HEK293 (cell line): ENCODE data around the gene INPP5A.

Experiments used
- CTCF ChIA-PET: fragments of 350-600 bp; formaldehyde crosslinking; extraction: SDS; loops from one replicate; lab custom pipeline; 2021; ENCODE audit warnings: antibody characterized with exemption; lab: Yijun Ruan, JAX
- POLR2A ChIA-PET: fragments of 300-600 bp; formaldehyde crosslinking; extraction: SDS; loops from one replicate; lab custom pipeline; 2020; ENCODE audit warnings: antibody characterized with exemption, inconsistent platforms; lab: Yijun Ruan, JAX
- H3K27ac ChIP-seq: fragments of 200-500 bp; sonication (Bioruptor generic); 2 replicates; pipeline ENCODE4 v1.5.1; 2014; ENCODE audit warnings: low read depth, low read length, control low read depth, inconsistent platforms; ENCODE audit errors: extremely low read depth
- H3K36me3 ChIP-seq, 2 experiments: fragments of 200-500 bp in 1 of 2; sonication (Bioruptor generic) in 1 of 2; 1 replicate in 1 of 2; 2 replicates in 1 of 2; pipeline ENCODE4 v1.5.1; 2014 to 2017; ENCODE audit warnings: inconsistent platforms in 2 of 2, low read length in 2 of 2; ENCODE audit not compliant: control insufficient read depth in 2 of 2, insufficient read depth in 1 of 2
- H3K4me1 ChIP-seq: fragments of 200-500 bp; sonication (Bioruptor generic); 2 replicates; pipeline ENCODE4 v1.5.1; 2014; ENCODE audit warnings: mild to moderate bottlenecking, low read length, inconsistent platforms; ENCODE audit not compliant: control insufficient read depth, insufficient read depth
- H3K4me3 ChIP-seq: 2 replicates; pipeline ENCODE4 v1.5.1; 2011; ENCODE audit warnings: low read depth, mild to moderate bottlenecking, control low read depth, low read length, moderate library complexity
- H3K9me3 ChIP-seq: fragments of 200-500 bp; sonication (Bioruptor generic); 2 replicates; pipeline ENCODE4 v1.5.1; 2014; ENCODE audit warnings: low read depth, low read length, inconsistent platforms; ENCODE audit not compliant: control insufficient read depth, insufficient read depth
- ATF2 ChIP-seq: fragments of 450-650 bp; formaldehyde crosslinking; IDR thresholded peaks from 2 replicates; pipeline ENCODE4 v1.5.1; 2016; ENCODE audit warnings: missing biosample characterization, missing genetic modification characterization, low read depth
- KLF1 ChIP-seq: fragments of 450-650 bp; formaldehyde crosslinking; IDR thresholded peaks from 2 replicates; pipeline ENCODE4 v1.5.1; 2016; ENCODE audit warnings: missing biosample characterization, missing genetic modification characterization
- MZF1 ChIP-seq: fragments of 450-650 bp; formaldehyde crosslinking; IDR thresholded peaks from 2 replicates; pipeline ENCODE4 v1.5.1; 2017; ENCODE audit warnings: missing biosample characterization, missing genetic modification characterization, borderline replicate concordance
- PRDM6 ChIP-seq: fragments of 450-650 bp; formaldehyde crosslinking; IDR thresholded peaks from 2 replicates; pipeline ENCODE4 v1.5.1; 2017; ENCODE audit warnings: missing biosample characterization, missing genetic modification characterization
- SALL2 ChIP-seq: fragments of 450-650 bp; formaldehyde crosslinking; IDR thresholded peaks from 2 replicates; pipeline ENCODE4 v1.5.0; 2017; ENCODE audit warnings: missing biosample characterization, mild to moderate bottlenecking, missing genetic modification characterization, borderline replicate concordance
- ZBTB11 ChIP-seq: fragments of 450-650 bp; formaldehyde crosslinking; conservative IDR thresholded peaks from 2 replicates; pipeline ENCODE4 v1.5.1; 2016; ENCODE audit warnings: low read depth, missing biosample characterization, missing genetic modification characterization
- ZFP41 ChIP-seq: fragments of 450-650 bp; formaldehyde crosslinking; IDR thresholded peaks from 2 replicates; pipeline ENCODE4 v1.5.1; 2016; ENCODE audit warnings: missing biosample characterization, missing genetic modification characterization, borderline replicate concordance
- ZNF132 ChIP-seq: fragments of 450-650 bp; formaldehyde crosslinking; IDR thresholded peaks from 2 replicates; pipeline ENCODE4 v1.5.1; 2017; ENCODE audit warnings: missing biosample characterization, missing genetic modification characterization, borderline replicate concordance
- ZNF239 ChIP-seq: fragments of 450-650 bp; formaldehyde crosslinking; IDR thresholded peaks from 2 replicates; pipeline ENCODE4 v1.5.1; 2016; ENCODE audit warnings: missing biosample characterization, missing genetic modification characterization
- ZNF48 ChIP-seq: fragments of 450-650 bp; formaldehyde crosslinking; IDR thresholded peaks from 2 replicates; pipeline ENCODE4 v1.5.1; 2016; ENCODE audit warnings: missing biosample characterization, missing genetic modification characterization
- ZNF544 ChIP-seq: fragments of 450-650 bp; formaldehyde crosslinking; IDR thresholded peaks from 2 replicates; pipeline ENCODE4 v1.5.0; 2017; ENCODE audit warnings: missing biosample characterization, missing genetic modification characterization
- ZNF560 ChIP-seq: fragments of 450-650 bp; formaldehyde crosslinking; IDR thresholded peaks from 2 replicates; pipeline ENCODE4 v1.5.1; 2017; ENCODE audit warnings: missing biosample characterization, missing genetic modification characterization, borderline replicate concordance
- ZNF645 ChIP-seq: fragments of 450-650 bp; formaldehyde crosslinking; IDR thresholded peaks from 2 replicates; pipeline ENCODE4; 2016; ENCODE audit warnings: missing biosample characterization, missing genetic modification characterization
- ZNF701 ChIP-seq: fragments of 450-650 bp; formaldehyde crosslinking; IDR thresholded peaks from 2 replicates; pipeline ENCODE4 v1.5.1; 2016; ENCODE audit warnings: missing biosample characterization, missing genetic modification characterization
- ZSCAN16 ChIP-seq: fragments of 450-650 bp; formaldehyde crosslinking; IDR thresholded peaks from 2 replicates; pipeline ENCODE4 v1.5.1; 2016; ENCODE audit warnings: missing biosample characterization, missing genetic modification characterization

INPP5A gene

GRCh38 chr10:132586739-132587138 is 49.2 kb downstream of the INPP5A start (continued):
- TF ChIP-seq PRDM6 (no peak), MZF1 (tag by site-specific recombination) (no peak), ZNF645 (tag by site-specific recombination) (no peak), ZNF544 (no peak), ZNF701 (tag by site-specific recombination) (no peak), ZSCAN16 (tag by site-specific recombination) (no peak), ZNF239 (tag by site-specific recombination) (no peak), KLF1 (tag by site-specific recombination) (no peak), ZNF560 (tag by site-specific recombination) (no peak), ZBTB11 (no peak)
- TF ChIP-seq, all 188 proteins: peak for 0

DNA sequence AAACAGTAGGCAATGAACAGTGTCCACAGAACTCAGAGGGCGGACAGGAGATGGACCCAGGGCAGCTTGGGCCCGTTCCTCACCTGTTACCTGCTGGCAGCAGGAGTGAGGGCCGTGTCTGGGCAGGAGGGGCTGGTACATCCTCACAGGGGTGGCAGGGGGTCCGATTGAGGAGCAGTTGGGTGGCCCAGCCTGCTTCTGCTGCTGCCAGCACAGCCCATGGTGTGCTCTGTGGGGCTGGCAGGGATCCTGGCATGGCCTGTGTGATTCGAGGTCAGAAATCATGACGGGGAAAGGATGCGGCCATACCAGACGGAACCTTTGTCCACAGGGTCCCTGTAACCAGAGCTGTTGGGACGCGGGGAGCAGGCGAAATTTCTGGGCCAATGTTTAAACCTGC is 49.6 kb downstream of the INPP5A start:
- no peak overlapping the region for H3K27ac ChIP-seq
- no peaks in the 10 kb centered on the region for H3K9me3 ChIP-seq
- no peaks in the 10 kb centered on the region for H3K36me3 ChIP-seq
- no peak overlapping the region for H3K4me3 ChIP-seq
- ChIA-PET POLR2A (no interaction called here), CTCF (no interaction called here)
- TF ChIP-seq ATF2 (tag by site-specific recombination) = no peak
- no peak for TF ChIP-seq ZNF48 (tag by site-specific recombination)
- TF ChIP-seq ZNF132 (tag by site-specific recombination) = no peak
- H3K4me1 ChIP-seq = 0 out of 2 replicates have a peak, but pooled peaks cover 6% of the 10 kb centered on the region

- TF ChIP-seq SALL2 (no peak), ZFP41 (no peak)
- H3K4me3 ChIP-seq = no peak overlapping the region
- no peaks in the 10 kb centered on the region for H3K36me3 ChIP-seq
- CTCF ChIA-PET = interaction anchor here (0.8 kb wide), 1 partner anchor 130 kb away, joined by 4 read pairs; no protein-coding TSS in a partner anchor
- POLR2A ChIA-PET = no interaction called here
- 0 out of 2 replicates have a peak, but pooled peaks cover 6% of the 10 kb centered on the region for H3K4me1 ChIP-seq
- no peaks in the 10 kb centered on the region for H3K9me3 ChIP-seq
- no peak overlapping the region for H3K27ac ChIP-seq
Measured at GRCh38 chr10:132588301-132589013, 50.9 kb downstream of the INPP5A start.
